HepG2 (cell line): ENCODE data around the gene SAMD4B. TPM values are rescaled to one million over a fixed set of nuclear protein-coding genes. Genes with fewer than 3 reads are reported as not detected.

Source experiments
- AKAP8 ChIP-seq: sonication (generic); formaldehyde crosslinking; IDR thresholded peaks from 2 replicates; pipeline ENCODE4 v1.5.1; 2020; ENCODE audit warnings: mild to moderate bottlenecking, missing genetic modification reagents
- CCDC6 ChIP-seq: sonication (generic); formaldehyde crosslinking; IDR thresholded peaks from 2 replicates; pipeline ENCODE4 v1.8.1; 2022; ENCODE audit warnings: mild to moderate bottlenecking, missing genetic modification reagents, moderate library complexity
- HHEX ChIP-seq: IDR thresholded peaks from 2 replicates; pipeline ENCODE4 v1.6.1; 2016; ENCODE audit warnings: control low read depth
- IKZF5 ChIP-seq: IDR thresholded peaks from 2 replicates; pipeline ENCODE4 v1.6.1; 2018; ENCODE audit warnings: missing genetic modification reagents, mild to moderate bottlenecking, missing compliant biosample characterization
- KLF9 ChIP-seq: IDR thresholded peaks from 2 replicates; pipeline ENCODE4 v1.6.1; 2016; ENCODE audit warnings: low read depth
- NCOA1 ChIP-seq: sonication (generic); formaldehyde crosslinking; IDR thresholded peaks from 2 replicates; pipeline ENCODE4 v1.9.0; 2021; ENCODE audit warnings: missing genetic modification reagents
- TBX2 ChIP-seq: sonication (generic); formaldehyde crosslinking; IDR thresholded peaks from 2 replicates; pipeline ENCODE4 v1.5.0; 2020; ENCODE audit warnings: missing genetic modification reagents, mild to moderate bottlenecking, borderline replicate concordance
- TEAD2 ChIP-seq: sonication (generic); formaldehyde crosslinking; IDR thresholded peaks from 2 replicates; pipeline ENCODE4 v1.9.0; 2021; ENCODE audit warnings: missing genetic modification reagents
- ZBTB34 ChIP-seq: sonication (generic); formaldehyde crosslinking; IDR thresholded peaks from 2 replicates; pipeline ENCODE4 v1.8.0; 2022; ENCODE audit warnings: mild to moderate bottlenecking, missing genetic modification reagents
- ZBTB43 ChIP-seq: sonication (generic); formaldehyde crosslinking; conservative IDR thresholded peaks from 2 replicates; pipeline ENCODE4 v1.4.0; 2020; ENCODE audit warnings: missing genetic modification reagents
- ZNF225 ChIP-seq: sonication (generic); formaldehyde crosslinking; IDR thresholded peaks from 2 replicates; pipeline ENCODE4 v1.4.0; 2020; ENCODE audit warnings: mild to moderate bottlenecking, missing genetic modification reagents
- ZNF704 ChIP-seq: sonication (generic); formaldehyde crosslinking; IDR thresholded peaks from 2 replicates; pipeline ENCODE4 v1.8.1; 2023; ENCODE audit warnings: mild to moderate bottlenecking, inconsistent platforms, moderate library complexity, missing genetic modification reagents, borderline replicate concordance
- polyA plus RNA-seq, 8 experiments: library from polyadenylated mRNA; depleted of rRNA in 3 of 8; stranded (reverse) in 7 of 8; unstranded in 1 of 8; fragments of >200 nt; fragmentation: Illumina TruSeq in 4 of 8; extraction: Trizol in 4 of 8; gene quantifications; 2 replicates each; pipeline versions ENCODE4 v1.2.1 to v1.2.3, GENCODE V29; 2011 to 2016; ENCODE audit warnings: low read depth in 4 of 8, missing spikeins in 1 of 8, mixed read lengths in 1 of 8; ENCODE audit not compliant: insufficient read depth in 1 of 8
- total RNA-seq, 5 experiments: library from RNA; depleted of rRNA; stranded (reverse); fragments of >200 nt; fragmentation: Illumina TruSeq; extraction: Trizol; gene quantifications; 2 replicates each; pipeline ENCODE4 v1.2.3, GENCODE V29; 2016; ENCODE audit warnings: low read depth in 1 of 5
- TF ChIP-seq, protein P1 (sequence below): sonication (generic); formaldehyde crosslinking; IDR thresholded peaks from 2 replicates; pipeline ENCODE4 v1.5.1; 2020; ENCODE audit warnings: mild to moderate bottlenecking, missing genetic modification reagents, moderate library complexity
- TF ChIP-seq, protein P2 (sequence below): sonication (generic); formaldehyde crosslinking; IDR thresholded peaks from 2 replicates; pipeline ENCODE4 v1.4.0; 2020; ENCODE audit warnings: missing genetic modification reagents, mild to moderate bottlenecking, borderline replicate concordance

Gene SAMD4B
- total and polyA plus RNA-seq, 2 of the 13 experiments (the other 11 are each of a cell fraction or from before 2014, with no cell fraction given), result 26.0 to 31.8 TPM

DNA sequence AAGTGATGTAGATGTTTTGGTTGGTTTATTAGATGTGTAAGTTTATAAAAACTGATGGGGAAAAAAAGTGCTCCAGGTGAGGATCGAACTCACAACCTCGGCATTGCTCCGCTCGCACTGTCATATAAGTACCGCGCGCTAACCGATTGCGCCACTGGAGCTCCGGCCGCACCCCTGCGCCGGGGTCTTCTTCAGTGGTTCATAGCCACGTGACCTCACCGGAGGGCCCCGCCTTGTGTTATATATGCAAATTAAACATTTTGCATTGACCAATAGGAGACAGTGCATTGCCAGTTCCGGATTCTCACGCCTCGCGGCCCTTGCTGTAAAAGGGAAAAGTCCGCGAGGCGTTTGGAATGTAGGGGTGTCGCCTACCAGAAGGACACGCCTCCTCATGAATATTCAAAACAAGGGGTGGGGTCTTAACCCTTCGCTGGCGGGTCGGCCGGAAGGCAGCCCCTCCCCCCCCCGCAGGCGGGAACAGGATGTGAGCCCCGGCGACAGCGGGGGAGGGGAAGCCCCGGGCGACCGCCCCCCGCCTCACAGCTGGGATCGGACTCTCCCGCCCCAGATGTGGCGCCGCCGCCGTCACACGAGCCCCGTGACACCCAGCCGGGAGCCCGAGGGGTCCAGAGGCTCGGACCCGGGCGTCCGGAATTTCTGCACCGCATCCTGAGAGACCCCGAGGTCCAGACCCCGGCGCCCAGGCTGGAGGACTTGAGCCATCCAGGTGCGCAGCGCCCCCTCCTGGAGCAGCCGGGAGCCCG, 70.1 kb downstream of the SAMD4B start, which contains the start of gene PLEKHG2 (continued):
- TF ChIP-seq, protein P1, sequence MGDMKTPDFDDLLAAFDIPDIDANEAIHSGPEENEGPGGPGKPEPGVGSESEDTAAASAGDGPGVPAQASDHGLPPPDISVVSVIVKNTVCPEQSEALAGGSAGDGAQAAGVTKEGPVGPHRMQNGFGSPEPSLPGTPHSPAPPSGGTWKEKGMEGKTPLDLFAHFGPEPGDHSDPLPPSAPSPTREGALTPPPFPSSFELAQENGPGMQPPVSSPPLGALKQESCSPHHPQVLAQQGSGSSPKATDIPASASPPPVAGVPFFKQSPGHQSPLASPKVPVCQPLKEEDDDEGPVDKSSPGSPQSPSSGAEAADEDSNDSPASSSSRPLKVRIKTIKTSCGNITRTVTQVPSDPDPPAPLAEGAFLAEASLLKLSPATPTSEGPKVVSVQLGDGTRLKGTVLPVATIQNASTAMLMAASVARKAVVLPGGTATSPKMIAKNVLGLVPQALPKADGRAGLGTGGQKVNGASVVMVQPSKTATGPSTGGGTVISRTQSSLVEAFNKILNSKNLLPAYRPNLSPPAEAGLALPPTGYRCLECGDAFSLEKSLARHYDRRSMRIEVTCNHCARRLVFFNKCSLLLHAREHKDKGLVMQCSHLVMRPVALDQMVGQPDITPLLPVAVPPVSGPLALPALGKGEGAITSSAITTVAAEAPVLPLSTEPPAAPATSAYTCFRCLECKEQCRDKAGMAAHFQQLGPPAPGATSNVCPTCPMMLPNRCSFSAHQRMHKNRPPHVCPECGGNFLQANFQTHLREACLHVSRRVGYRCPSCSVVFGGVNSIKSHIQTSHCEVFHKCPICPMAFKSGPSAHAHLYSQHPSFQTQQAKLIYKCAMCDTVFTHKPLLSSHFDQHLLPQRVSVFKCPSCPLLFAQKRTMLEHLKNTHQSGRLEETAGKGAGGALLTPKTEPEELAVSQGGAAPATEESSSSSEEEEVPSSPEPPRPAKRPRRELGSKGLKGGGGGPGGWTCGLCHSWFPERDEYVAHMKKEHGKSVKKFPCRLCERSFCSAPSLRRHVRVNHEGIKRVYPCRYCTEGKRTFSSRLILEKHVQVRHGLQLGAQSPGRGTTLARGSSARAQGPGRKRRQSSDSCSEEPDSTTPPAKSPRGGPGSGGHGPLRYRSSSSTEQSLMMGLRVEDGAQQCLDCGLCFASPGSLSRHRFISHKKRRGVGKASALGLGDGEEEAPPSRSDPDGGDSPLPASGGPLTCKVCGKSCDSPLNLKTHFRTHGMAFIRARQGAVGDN (CRISPR knock-in tag), result peak; percentile 77
- no peak for TF ChIP-seq TEAD2 (CRISPR knock-in tag)
- no peak for TF ChIP-seq ZBTB34
- no peak for TF ChIP-seq ZNF704 (CRISPR knock-in tag)
- TF ChIP-seq HHEX, result no peak
- TF ChIP-seq, protein P2, sequence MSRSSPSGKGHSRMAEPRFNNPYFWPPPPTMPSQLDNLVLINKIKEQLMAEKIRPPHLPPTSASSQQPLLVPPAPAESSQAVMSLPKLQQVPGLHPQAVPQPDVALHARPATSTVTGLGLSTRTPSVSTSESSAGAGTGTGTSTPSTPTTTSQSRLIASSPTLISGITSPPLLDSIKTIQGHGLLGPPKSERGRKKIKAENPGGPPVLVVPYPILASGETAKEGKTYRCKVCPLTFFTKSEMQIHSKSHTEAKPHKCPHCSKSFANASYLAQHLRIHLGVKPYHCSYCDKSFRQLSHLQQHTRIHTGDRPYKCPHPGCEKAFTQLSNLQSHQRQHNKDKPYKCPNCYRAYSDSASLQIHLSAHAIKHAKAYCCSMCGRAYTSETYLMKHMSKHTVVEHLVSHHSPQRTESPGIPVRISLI (CRISPR knock-in tag), result peak; percentile 66; the same call in 1 of the 2 replicates
- TF ChIP-seq AKAP8 (CRISPR knock-in tag), result no peak
- TF ChIP-seq TBX2 (CRISPR knock-in tag), result peak; percentile 69
- TF ChIP-seq NCOA1 (CRISPR knock-in tag), result no peak
- peak; percentile 82 for TF ChIP-seq KLF9
- no peak; the same call in 1 of the 2 replicates for TF ChIP-seq ZBTB43
- no peak for TF ChIP-seq ZNF225
- TF ChIP-seq CCDC6 (CRISPR knock-in tag), result no peak; the same call in 1 of the 2 replicates
- peak; percentile 84; the same call in 1 of the 2 replicates for TF ChIP-seq IKZF5
